Measurements from ENCODE around the gene GNAL.
"Not testable (repeated sequence)": the region's sequence is repeated elsewhere in the genome, so short reads cannot be mapped to it uniquely, and the experiment has no call there.

The GNAL gene

GRCh38 chr18:11871501-11871900, 182.4 kb downstream of the GNAL start:
- no peak for DNase-seq (ENCODE audit: low read depth in 1 of 2, low spot score in 1 of 2)

- no peak for DNase-seq (ENCODE audit: low read depth in 1 of 2, low spot score in 1 of 2)
Measured at GRCh38 chr18:11872479-11873136, 183.5 kb downstream of the GNAL start.

GRCh38 chr18:11873670-11874340, 184.7 kb downstream of the GNAL start:
- DNase-seq (ENCODE audit: low read depth in 1 of 2, low spot score in 1 of 2), result no peak

GRCh38 chr18:11874676-11875075, 185.6 kb downstream of the GNAL start:
- no peak for DNase-seq (ENCODE audit: low read depth in 1 of 2, low spot score in 1 of 2)

- no peak for DNase-seq (ENCODE audit: low read depth in 1 of 2, low spot score in 1 of 2)
Measured at GRCh38 chr18:11877497-11878135, 188.6 kb downstream of the GNAL start.

- DNase-seq (ENCODE audit: low read depth in 1 of 2, low spot score in 1 of 2), result no peak
Measured at GRCh38 chr18:11880586-11881304, 191.7 kb downstream of the GNAL start.

GRCh38 chr18:11882636-11883035, 193.6 kb downstream of the GNAL start:
- no peak for DNase-seq (ENCODE audit: low read depth in 1 of 2, low spot score in 1 of 2)

- no peak for DNase-seq (ENCODE audit: low read depth in 1 of 2, low spot score in 1 of 2)
Measured at GRCh38 chr18:11883153-11883552, 194.1 kb downstream of the GNAL start.

GRCh38 chr18:11884396-11885030, 195.4 kb downstream of the GNAL start:
- no peak for DNase-seq (ENCODE audit: low read depth in 1 of 2, low spot score in 1 of 2)

- no peak for DNase-seq (ENCODE audit: low read depth in 1 of 2, low spot score in 1 of 2)
Measured at GRCh38 chr18:11885278-11885947, 196.3 kb downstream of the GNAL start.

GRCh38 chr18:11886577-11887110, 197.6 kb downstream of the GNAL start:
- no peak for DNase-seq (ENCODE audit: low read depth in 1 of 2, low spot score in 1 of 2)

GRCh38 chr18:11887328-11888128, 198.5 kb downstream of the GNAL start:
- no peak for DNase-seq (ENCODE audit: low read depth in 1 of 2, low spot score in 1 of 2)

- no peak for DNase-seq (ENCODE audit: low read depth in 1 of 2, low spot score in 1 of 2)
Measured at GRCh38 chr18:11888726-11889125, 199.7 kb downstream of the GNAL start.

GRCh38 chr18:11889284-11889683, 200.2 kb downstream of the GNAL start:
- no peak for DNase-seq (ENCODE audit: low read depth in 1 of 2, low spot score in 1 of 2)

GRCh38 chr18:11891737-11892136, 202.7 kb downstream of the GNAL start:
- no peak for DNase-seq (ENCODE audit: low read depth in 1 of 2, low spot score in 1 of 2)

- DNase-seq (ENCODE audit: low read depth in 1 of 2, low spot score in 1 of 2), result not testable (repeated sequence)
Measured at GRCh38 chr18:11892438-11892837, 203.4 kb downstream of the GNAL start.

GRCh38 chr18:11897781-11898180, 208.7 kb downstream of the GNAL start:
- no peak for DNase-seq (ENCODE audit: low read depth in 1 of 2, low spot score in 1 of 2)

GRCh38 chr18:11899063-11899462, 210.0 kb downstream of the GNAL start:
- no peak for DNase-seq (ENCODE audit: low read depth in 1 of 2, low spot score in 1 of 2)

GRCh38 chr18:11901826-11902438, 212.9 kb downstream of the GNAL start:
- no peak for DNase-seq (ENCODE audit: low read depth in 1 of 2, low spot score in 1 of 2)

All from stimulated activated CD4-positive, alpha-beta T cell treated with anti-CD3 and anti-CD28 coated beads, Interleukin-15, amount 100 ng/mL, for 1 hour (primary cell).